Right lobe of liver (tissue), 6 donors: ENCODE data around the gene NPC1. TPM values are rescaled to one million over a fixed set of nuclear protein-coding genes. Genes with fewer than 3 reads are reported as not detected.
A peak's percentile ranks its signal among the peaks of the same experiment; 100 is the strongest.
"Not testable (repeated sequence)": the region's sequence is repeated elsewhere in the genome, so short reads cannot be mapped to it uniquely, and the experiment has no call there.

ENCODE experiments used
- ATAC-seq, 4 donors: fragments of 200-7000 bp; cut with Tn5 transposase; one replicate each; pipeline ENCODE4 v1.9.1; 2020; ENCODE audit warnings: mild to moderate bottlenecking in 4 of 4, moderate library complexity in 4 of 4
- DNase-seq, 3 donors: peaks; one replicate each; pipeline ENCODE4 v3.0.0-alpha.2; 2020
- H3K27ac ChIP-seq, 3 donors: fragments of 200-600 bp; one replicate each; pipeline ENCODE4 v1.8.0; 2022
- H3K27me3 ChIP-seq, 2 donors: fragments of 200-600 bp; one replicate each; pipeline ENCODE4 v1.8.0; 2022
- H3K36me3 ChIP-seq, 4 donors: fragments of 200-600 bp; sonication (generic) in 1 of 4; one replicate each; pipeline versions ENCODE4 v1.5.1 to v1.8.0; 2017 to 2022; ENCODE audit warnings: control low read depth in 1 of 4
- H3K4me1 ChIP-seq, 4 donors: fragments of 200-600 bp; sonication (generic) in 1 of 4; one replicate each; pipeline versions ENCODE4 v1.5.1 to v1.8.0; 2017 to 2022; ENCODE audit warnings: control low read depth in 1 of 4
- H3K4me3 ChIP-seq, 3 donors: fragments of 200-600 bp; one replicate each; pipeline ENCODE4 v1.8.0; 2022
- H3K9me3 ChIP-seq, 4 donors: fragments of 200-600 bp; sonication (generic) in 1 of 4; one replicate each; pipeline versions ENCODE4 v1.5.1 to v1.8.0; 2017 to 2022; ENCODE audit warnings: control low read depth in 1 of 4
- POLR2A ChIP-seq: fragments of 450-650 bp; IDR thresholded peaks from one replicate; pipeline ENCODE4 v1.6.1; 2017; ENCODE audit warnings: antibody characterized with exemption, mild to moderate bottlenecking
- WGBS: methylation state at CpG from one replicate; pipeline ENCODE4 v1.1.6; 2018; ENCODE audit warnings: low coverage, low lambda C conversion rate; ENCODE audit not compliant: insufficient coverage; ENCODE audit errors: missing lambda C conversion rate; 5-methylcytosine and 5-hydroxymethylcytosine counted together
- intact Hi-C, 2 donors: fragments of 100-400 bp; cut with DNase I; formaldehyde crosslinking; loops; one replicate each; pipeline versions ENCODE4 v1.11.2 to v1.14.1; 2022
- total RNA-seq, 6 experiments: library from RNA; depleted of rRNA in 2 of 6; stranded (reverse); fragments of >200 nt in 2 of 6; fragmentation: NEBNext Ultra II Directional in 3 of 6; extraction: Animal tissue kit (Norgen Biotek cat#: 25700) in 3 of 6; gene quantifications; one replicate each; pipeline versions ENCODE4 v1.1.0 to v1.2.4, GENCODE V29; 2016 to 2023
- TF ChIP-seq, protein P1 (sequence below), 4 donors: fragments of 200-600 bp in 3 of 4; fragments of 450-650 bp in 1 of 4; IDR thresholded peaks; one replicate each; pipeline versions ENCODE4 v1.5.1 to v1.8.0; 2016 to 2022; ENCODE audit warnings: antibody characterized with exemption in 4 of 4, mild to moderate bottlenecking in 2 of 4
- donor health status: DM: no; HTN: yes; CAD: no.
- donor health status: DM: no; HTN: no; CAD: no.
- donor health status: DM: no; HTN: no; CAD: no.
- donor health status: DM: no; HTN: yes; CAD: no.
- donor health status: DM: no; HTN: yes; CAD: no.

Gene NPC1
- total RNA-seq, 6 experiments from 2014 or later, result 11.9 to 31.2 (median 20.0) TPM

DNA sequence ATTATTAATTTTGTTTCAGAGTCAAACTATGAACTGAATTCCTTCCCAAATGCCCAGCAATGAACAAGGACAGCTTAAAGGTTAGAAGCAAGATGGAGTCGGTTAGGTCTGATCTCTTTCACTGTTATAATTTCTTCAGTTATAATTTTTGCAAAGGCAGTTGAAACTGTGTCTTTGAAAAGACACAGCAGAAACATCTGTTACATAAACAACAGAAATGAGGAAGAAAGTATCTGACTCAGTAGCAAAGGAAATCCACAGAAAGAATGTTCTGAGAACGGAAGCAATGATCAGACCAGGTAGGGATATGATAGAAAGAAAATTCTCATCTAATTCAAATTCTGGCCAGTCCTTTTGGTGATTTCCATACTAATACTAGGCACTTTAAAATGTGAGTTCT, 88.2 kb downstream of the NPC1 start:
- Histone ChIP-seq H3K4me1 (peaks cover 0 to 4% (median 0%) of the 10 kb centered on the region in 4 donors), H3K36me3 (no peaks in the 10 kb centered on the region), H3K27ac (no peak overlapping the region), H3K4me3 (no peak overlapping the region), H3K9me3 (no peaks in the 10 kb centered on the region), H3K27me3 (no peaks in the 10 kb centered on the region)
- DNase-seq (no peak), ATAC-seq (no peak)
- intact Hi-C loops, result no loop called here
- TF ChIP-seq POLR2A, result no peak
- TF ChIP-seq, protein P1, sequence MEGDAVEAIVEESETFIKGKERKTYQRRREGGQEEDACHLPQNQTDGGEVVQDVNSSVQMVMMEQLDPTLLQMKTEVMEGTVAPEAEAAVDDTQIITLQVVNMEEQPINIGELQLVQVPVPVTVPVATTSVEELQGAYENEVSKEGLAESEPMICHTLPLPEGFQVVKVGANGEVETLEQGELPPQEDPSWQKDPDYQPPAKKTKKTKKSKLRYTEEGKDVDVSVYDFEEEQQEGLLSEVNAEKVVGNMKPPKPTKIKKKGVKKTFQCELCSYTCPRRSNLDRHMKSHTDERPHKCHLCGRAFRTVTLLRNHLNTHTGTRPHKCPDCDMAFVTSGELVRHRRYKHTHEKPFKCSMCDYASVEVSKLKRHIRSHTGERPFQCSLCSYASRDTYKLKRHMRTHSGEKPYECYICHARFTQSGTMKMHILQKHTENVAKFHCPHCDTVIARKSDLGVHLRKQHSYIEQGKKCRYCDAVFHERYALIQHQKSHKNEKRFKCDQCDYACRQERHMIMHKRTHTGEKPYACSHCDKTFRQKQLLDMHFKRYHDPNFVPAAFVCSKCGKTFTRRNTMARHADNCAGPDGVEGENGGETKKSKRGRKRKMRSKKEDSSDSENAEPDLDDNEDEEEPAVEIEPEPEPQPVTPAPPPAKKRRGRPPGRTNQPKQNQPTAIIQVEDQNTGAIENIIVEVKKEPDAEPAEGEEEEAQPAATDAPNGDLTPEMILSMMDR (IDR thresholded peaks at IDR 0.05), result no peak
- WGBS, result 66% methylated on average over 2 of the region's 2 CpGs

DNA sequence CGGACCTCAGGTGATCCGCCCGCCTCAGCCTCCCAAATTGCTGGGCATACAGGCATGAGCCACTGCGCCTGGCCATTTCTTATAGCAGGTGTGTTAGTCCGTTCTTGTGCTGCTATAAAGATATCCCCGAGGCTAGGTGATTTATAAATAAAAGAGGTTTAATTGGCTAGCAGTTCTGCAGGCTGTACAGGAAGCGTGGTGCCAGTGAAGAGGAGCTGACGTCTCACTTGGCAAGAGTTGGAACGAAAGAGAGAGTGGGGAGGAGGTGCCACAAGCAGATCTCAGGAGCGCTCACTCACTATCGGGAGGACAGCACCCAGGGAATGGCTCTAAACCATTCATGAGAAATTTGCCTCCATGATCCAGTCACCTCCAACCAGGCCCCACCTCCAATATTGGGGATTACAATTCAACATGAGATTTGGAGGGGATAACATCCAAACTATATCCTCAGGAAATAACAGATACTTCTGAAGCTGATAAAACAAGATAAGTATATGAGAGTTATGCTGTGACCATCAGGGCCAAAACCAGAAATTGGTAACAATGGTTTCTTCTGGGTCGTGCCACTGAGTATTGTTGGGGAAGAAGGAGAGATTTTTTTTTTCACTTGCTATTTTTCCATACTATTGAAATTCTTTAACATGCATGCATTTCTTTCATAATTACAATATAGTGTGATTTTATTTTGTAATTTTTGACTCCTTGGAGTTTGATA, 90.4 kb downstream of the NPC1 start:
- intact Hi-C loops, result no loop called here
- H3K4me1 ChIP-seq, result no peaks in the 10 kb centered on the region
- no peak for DNase-seq
- WGBS, result 61% methylated on average over 10 of the region's 12 CpGs
- no peaks in the 10 kb centered on the region for H3K9me3 ChIP-seq
- H3K27me3 ChIP-seq, result no peaks in the 10 kb centered on the region
- no peak for TF ChIP-seq POLR2A
- TF ChIP-seq, protein P1 (IDR thresholded peaks at IDR 0.05), result no peak
- H3K27ac ChIP-seq, result no peak overlapping the region
- ATAC-seq, result no peak
- no peaks in the 10 kb centered on the region for H3K36me3 ChIP-seq
- H3K4me3 ChIP-seq, result no peak overlapping the region

DNA sequence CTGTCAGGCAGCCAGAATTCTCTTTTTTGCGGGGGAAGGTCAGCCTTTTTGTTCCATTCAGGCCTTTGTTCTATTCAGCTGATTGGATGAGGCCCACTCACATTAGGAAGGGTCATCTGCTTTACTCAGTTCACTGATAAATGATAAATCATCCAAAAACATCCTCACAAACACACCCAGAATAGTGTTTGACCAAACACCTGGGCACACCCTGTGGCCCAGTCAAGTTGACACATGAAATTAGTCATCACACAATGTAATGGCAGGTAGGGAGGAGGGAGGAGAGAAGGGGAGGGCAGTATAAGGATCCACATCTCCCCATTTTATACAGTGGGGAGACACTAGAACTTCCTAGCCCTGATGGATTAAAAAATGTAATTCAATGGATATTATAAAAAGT, 91.3 kb downstream of the NPC1 start:
- Histone ChIP-seq H3K27me3 (no peaks in the 10 kb centered on the region), H3K27ac (no peak overlapping the region), H3K36me3 (no peaks in the 10 kb centered on the region), H3K4me1 (no peaks in the 10 kb centered on the region), H3K9me3 (no peaks in the 10 kb centered on the region), H3K4me3 (no peak overlapping the region)
- TF ChIP-seq, protein P1 (IDR thresholded peaks at IDR 0.05), result no peak
- TF ChIP-seq POLR2A, result no peak
- WGBS, result 100% methylated on average over 1 of the region's 1 CpG
- peak in 1 of 4 donors; percentile 32 for ATAC-seq
- DNase-seq, result no peak
- intact Hi-C loops, result no loop called here

DNA sequence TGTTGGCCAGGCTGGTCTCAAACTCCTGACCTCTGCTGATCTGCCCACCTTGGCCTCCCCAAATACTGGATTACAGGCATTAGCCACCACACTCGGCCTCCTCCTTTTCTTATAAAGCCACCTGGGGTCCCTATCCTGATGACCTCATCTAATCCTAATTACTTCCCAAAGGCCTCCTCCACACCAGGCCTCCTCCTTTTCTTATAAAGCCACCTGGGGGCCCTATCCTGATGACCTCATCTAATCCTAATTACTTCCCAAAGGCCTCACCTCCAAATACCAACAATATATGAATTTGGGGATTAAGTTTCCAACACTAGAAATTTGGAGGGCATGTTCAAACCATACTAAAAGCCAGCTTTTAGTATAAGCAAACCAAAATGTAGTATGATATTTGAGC, 92.7 kb downstream of the NPC1 start:
- Histone ChIP-seq H3K4me1 (no peaks in the 10 kb centered on the region), H3K9me3 (no peaks in the 10 kb centered on the region), H3K36me3 (no peaks in the 10 kb centered on the region), H3K27me3 (no peaks in the 10 kb centered on the region), H3K4me3 (no peak overlapping the region), H3K27ac (no peak overlapping the region)
- TF ChIP-seq POLR2A, result no peak
- TF ChIP-seq, protein P1 (IDR thresholded peaks at IDR 0.05), result no peak
- ATAC-seq (no peak), DNase-seq (no peak)
- 100% methylated on average over 1 of the region's 1 CpG for WGBS
- intact Hi-C loops, result no loop called here

DNA sequence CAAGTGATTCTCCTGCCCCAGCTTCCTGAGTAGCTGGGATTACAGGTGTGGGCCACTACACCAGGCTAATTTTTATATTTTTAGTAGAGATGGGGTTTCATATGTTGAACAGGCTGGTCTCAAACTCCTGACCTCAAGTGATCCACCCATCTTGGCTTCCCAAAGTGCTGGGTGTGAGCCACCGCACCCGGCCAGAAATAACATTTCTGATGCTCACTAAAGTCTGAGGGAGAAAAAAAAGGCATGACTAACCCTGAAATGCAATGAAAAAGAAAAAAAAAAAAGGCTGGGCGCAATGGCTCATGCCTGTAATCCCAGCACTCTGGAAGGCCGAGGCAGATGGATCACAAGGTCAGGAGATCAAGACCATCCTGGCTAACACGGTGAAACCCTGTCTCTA, 96.7 kb downstream of the NPC1 start:
- H3K4me3 ChIP-seq, H3K9me3 ChIP-seq, H3K36me3 ChIP-seq, DNase-seq, H3K27ac ChIP-seq, intact Hi-C loops, H3K27me3 ChIP-seq, H3K4me1 ChIP-seq, ATAC-seq: not testable (repeated sequence)
- 88% methylated on average over 4 of the region's 5 CpGs for WGBS
